Right lobe of liver (tissue), 6 donors: Measurements from ENCODE around the gene B3GLCT. TPM values are rescaled to one million over a fixed set of nuclear protein-coding genes. Genes with fewer than 3 reads are reported as not detected.

Source experiments
- ATAC-seq, 4 donors: fragments of 200-7000 bp; cut with Tn5 transposase; one replicate each; pipeline ENCODE4 v1.9.1; 2020; ENCODE audit warnings: mild to moderate bottlenecking in 4 of 4, moderate library complexity in 4 of 4
- DNase-seq, 3 donors: peaks; one replicate each; pipeline ENCODE4 v3.0.0-alpha.2; 2020
- H3K27ac ChIP-seq, 3 donors: fragments of 200-600 bp; one replicate each; pipeline ENCODE4 v1.8.0; 2022
- H3K27me3 ChIP-seq, 2 donors: fragments of 200-600 bp; one replicate each; pipeline ENCODE4 v1.8.0; 2022
- H3K36me3 ChIP-seq, 4 donors: fragments of 200-600 bp; sonication (generic) in 1 of 4; one replicate each; pipeline versions ENCODE4 v1.5.1 to v1.8.0; 2017 to 2022; ENCODE audit warnings: control low read depth in 1 of 4
- H3K4me1 ChIP-seq, 4 donors: fragments of 200-600 bp; sonication (generic) in 1 of 4; one replicate each; pipeline versions ENCODE4 v1.5.1 to v1.8.0; 2017 to 2022; ENCODE audit warnings: control low read depth in 1 of 4
- H3K4me3 ChIP-seq, 3 donors: fragments of 200-600 bp; one replicate each; pipeline ENCODE4 v1.8.0; 2022
- H3K9me3 ChIP-seq, 4 donors: fragments of 200-600 bp; sonication (generic) in 1 of 4; one replicate each; pipeline versions ENCODE4 v1.5.1 to v1.8.0; 2017 to 2022; ENCODE audit warnings: control low read depth in 1 of 4
- POLR2A ChIP-seq: fragments of 450-650 bp; IDR thresholded peaks from one replicate; pipeline ENCODE4 v1.6.1; 2017; ENCODE audit warnings: antibody characterized with exemption, mild to moderate bottlenecking
- WGBS: methylation state at CpG from one replicate; pipeline ENCODE4 v1.1.6; 2018; ENCODE audit warnings: low coverage, low lambda C conversion rate; ENCODE audit not compliant: insufficient coverage; ENCODE audit errors: missing lambda C conversion rate; 5-methylcytosine and 5-hydroxymethylcytosine counted together
- intact Hi-C, 2 donors: fragments of 100-400 bp; cut with DNase I; formaldehyde crosslinking; loops; one replicate each; pipeline versions ENCODE4 v1.11.2 to v1.14.1; 2022
- total RNA-seq, 6 experiments: library from RNA; depleted of rRNA in 2 of 6; stranded (reverse); fragments of >200 nt in 2 of 6; fragmentation: NEBNext Ultra II Directional in 3 of 6; extraction: Animal tissue kit (Norgen Biotek cat#: 25700) in 3 of 6; gene quantifications; one replicate each; pipeline versions ENCODE4 v1.1.0 to v1.2.4, GENCODE V29; 2016 to 2023
- TF ChIP-seq, protein P1 (sequence below), 4 donors: fragments of 200-600 bp in 3 of 4; fragments of 450-650 bp in 1 of 4; IDR thresholded peaks; one replicate each; pipeline versions ENCODE4 v1.5.1 to v1.8.0; 2016 to 2022; ENCODE audit warnings: antibody characterized with exemption in 4 of 4, mild to moderate bottlenecking in 2 of 4
- donor health status: DM: no; HTN: yes; CAD: no.
- donor health status: DM: no; HTN: no; CAD: no.
- donor health status: DM: no; HTN: no; CAD: no.
- donor health status: DM: no; HTN: yes; CAD: no.
- donor health status: DM: no; HTN: yes; CAD: no.

The B3GLCT gene
- total RNA-seq, 6 experiments from 2014 or later, result 2.7 to 3.6 (median 3.0) TPM

DNA sequence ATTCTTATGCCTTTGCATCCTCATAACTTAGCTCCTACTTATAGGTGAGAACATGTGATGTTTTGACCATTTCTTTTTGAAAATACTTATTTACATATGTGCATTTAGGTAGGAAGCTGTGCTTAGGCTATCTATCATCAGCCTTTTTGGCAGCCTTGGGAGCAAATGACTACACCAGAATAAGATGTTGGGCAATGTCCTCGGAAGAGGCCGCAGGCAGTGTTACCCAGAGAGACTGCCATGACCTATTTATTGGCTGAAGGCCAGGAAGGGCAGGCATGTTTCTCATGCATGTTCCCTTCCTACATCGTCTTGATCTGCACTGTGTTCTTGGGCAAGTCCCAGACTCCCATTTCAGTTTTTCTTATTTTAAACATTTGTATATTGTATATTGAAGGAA, 122.3 kb downstream of the B3GLCT start:
- H3K27me3 ChIP-seq, result no peaks in the 10 kb centered on the region
- no peak overlapping the region for H3K27ac ChIP-seq
- H3K4me3 ChIP-seq, result no peak overlapping the region
- intact Hi-C loops, result no loop called here
- no peak for ATAC-seq
- H3K9me3 ChIP-seq, result no peaks in the 10 kb centered on the region
- no peaks in the 10 kb centered on the region for H3K4me1 ChIP-seq
- no peaks in the 10 kb centered on the region for H3K36me3 ChIP-seq
- DNase-seq, result no peak
- no peak for TF ChIP-seq POLR2A
- TF ChIP-seq, protein P1, sequence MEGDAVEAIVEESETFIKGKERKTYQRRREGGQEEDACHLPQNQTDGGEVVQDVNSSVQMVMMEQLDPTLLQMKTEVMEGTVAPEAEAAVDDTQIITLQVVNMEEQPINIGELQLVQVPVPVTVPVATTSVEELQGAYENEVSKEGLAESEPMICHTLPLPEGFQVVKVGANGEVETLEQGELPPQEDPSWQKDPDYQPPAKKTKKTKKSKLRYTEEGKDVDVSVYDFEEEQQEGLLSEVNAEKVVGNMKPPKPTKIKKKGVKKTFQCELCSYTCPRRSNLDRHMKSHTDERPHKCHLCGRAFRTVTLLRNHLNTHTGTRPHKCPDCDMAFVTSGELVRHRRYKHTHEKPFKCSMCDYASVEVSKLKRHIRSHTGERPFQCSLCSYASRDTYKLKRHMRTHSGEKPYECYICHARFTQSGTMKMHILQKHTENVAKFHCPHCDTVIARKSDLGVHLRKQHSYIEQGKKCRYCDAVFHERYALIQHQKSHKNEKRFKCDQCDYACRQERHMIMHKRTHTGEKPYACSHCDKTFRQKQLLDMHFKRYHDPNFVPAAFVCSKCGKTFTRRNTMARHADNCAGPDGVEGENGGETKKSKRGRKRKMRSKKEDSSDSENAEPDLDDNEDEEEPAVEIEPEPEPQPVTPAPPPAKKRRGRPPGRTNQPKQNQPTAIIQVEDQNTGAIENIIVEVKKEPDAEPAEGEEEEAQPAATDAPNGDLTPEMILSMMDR (IDR thresholded peaks at IDR 0.05), result no peak
- WGBS, result 78% methylated on average over 3 of the region's 3 CpGs

DNA sequence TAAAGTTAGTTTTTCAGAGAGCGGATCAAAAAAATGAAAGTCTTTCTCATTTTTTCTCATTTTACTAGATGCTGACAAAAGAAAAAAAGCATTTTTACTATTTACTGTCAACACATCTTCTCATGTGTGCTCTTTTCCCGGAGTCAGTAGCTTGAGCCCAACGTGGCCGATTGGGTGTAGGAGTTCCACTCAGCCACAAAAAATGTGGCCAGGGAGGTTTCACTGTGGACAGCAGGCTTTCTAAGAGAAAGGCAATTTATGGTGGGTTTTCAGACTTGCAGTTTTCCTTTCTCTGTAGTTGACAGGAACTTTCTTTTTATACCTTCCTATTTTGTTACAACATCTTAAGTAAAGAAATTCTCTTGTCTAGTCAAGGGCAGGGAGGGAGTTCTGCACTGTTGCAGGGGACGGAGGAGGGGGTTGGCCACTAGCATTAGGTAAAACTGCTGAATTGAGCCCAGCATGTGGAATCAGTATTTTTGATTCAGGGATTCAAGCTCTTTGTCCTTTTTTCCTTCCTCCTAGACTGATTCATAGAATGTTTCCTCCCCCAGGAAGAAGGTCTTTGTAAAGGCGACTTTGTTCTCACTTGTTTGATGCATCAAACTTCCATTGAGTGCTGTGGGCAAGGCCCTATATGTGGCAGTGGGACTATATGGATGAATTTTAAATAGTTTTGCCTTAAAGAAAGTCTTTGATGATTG, 123.1 kb downstream of the B3GLCT start:
- H3K27ac ChIP-seq, result no peak overlapping the region
- intact Hi-C loops, result no loop called here
- 89% methylated on average over 6 of the region's 6 CpGs for WGBS
- ATAC-seq, result no peak
- H3K4me3 ChIP-seq, result no peak overlapping the region
- H3K27me3 ChIP-seq, result no peaks in the 10 kb centered on the region
- no peaks in the 10 kb centered on the region for H3K4me1 ChIP-seq
- TF ChIP-seq, protein P1 (IDR thresholded peaks at IDR 0.05), result no peak
- TF ChIP-seq POLR2A, result no peak
- no peak for DNase-seq
- H3K36me3 ChIP-seq, result no peaks in the 10 kb centered on the region
- no peaks in the 10 kb centered on the region for H3K9me3 ChIP-seq

DNA sequence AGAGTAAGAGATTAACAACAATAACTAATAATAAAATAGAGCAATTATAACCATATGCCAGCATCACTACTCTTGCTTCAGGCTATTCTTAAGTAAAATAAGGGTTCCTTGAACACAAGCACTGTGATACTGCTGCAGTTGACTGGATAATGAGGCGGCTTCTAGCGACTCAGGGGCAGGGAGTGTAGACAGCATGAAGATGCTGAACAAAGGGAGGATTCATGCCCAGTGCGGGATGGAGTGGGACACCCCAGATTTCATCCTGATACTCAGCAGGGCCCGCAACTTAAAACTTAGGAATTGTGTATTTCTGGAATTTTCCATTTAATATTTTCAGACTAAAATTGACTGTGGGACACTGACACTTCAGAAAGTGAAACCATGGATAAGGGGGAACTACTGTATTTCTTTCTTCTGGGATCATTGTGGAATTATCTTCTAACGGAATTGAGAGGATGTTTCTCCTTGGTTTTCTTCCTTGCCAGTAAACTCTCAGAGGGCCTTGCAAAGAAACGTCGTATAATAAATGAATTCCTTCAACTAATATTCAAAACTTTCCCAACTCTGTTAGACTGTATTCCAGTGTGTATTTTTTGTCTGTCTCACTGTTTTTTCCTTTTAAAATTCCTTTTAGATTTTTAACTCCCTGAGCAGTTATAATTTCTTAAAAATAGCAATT, 127.5 kb downstream of the B3GLCT start:
- DNase-seq (no peak), ATAC-seq (no peak)
- Histone ChIP-seq H3K4me3 (no peak overlapping the region), H3K4me1 (no peaks in the 10 kb centered on the region), H3K9me3 (no peaks in the 10 kb centered on the region), H3K27ac (no peak overlapping the region), H3K27me3 (no peaks in the 10 kb centered on the region), H3K36me3 (no peaks in the 10 kb centered on the region)
- intact Hi-C loops, result no loop called here
- TF ChIP-seq POLR2A, result no peak
- TF ChIP-seq, protein P1 (IDR thresholded peaks at IDR 0.05), result no peak
- WGBS, result 91% methylated on average over 7 of the region's 7 CpGs

DNA sequence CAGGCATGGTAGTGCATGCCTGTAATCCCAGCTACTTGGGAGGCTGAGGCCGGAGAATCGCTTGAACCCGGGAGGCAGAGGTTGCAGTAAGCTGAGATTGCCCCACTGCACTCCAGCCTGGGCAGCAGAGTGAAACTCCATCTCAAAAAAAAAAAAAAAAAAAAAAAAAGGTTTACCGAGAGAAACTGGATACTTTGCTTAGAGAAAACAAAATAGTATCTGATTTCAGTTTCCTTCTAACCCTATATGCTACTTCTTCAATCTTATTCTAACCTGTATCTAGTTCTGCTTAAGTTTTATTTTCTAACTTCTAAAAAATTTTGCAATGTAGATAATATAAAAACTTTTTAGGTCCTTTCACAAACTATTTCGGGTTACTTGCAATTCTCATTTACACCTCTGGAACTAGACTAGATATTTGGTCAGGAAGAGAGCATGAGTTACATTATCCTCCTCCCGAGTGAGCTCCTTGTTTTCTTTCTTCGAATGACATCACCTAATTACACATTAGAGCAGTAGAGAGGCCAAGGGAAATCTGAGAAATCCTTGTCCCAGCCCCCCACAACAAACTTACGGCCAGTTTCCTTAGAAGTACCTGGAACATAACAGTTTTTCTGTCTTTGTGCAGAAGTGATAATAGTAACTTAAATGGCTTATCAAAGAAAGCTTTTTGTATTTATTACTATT, 128.9 kb downstream of the B3GLCT start:
- no peak for ATAC-seq
- no peaks in the 10 kb centered on the region for H3K4me1 ChIP-seq
- no peaks in the 10 kb centered on the region for H3K9me3 ChIP-seq
- intact Hi-C loops, result no loop called here
- TF ChIP-seq, protein P1 (IDR thresholded peaks at IDR 0.05), result no peak
- no peak for TF ChIP-seq POLR2A
- no peak overlapping the region for H3K4me3 ChIP-seq
- H3K27me3 ChIP-seq, result no peaks in the 10 kb centered on the region
- DNase-seq, result no peak
- H3K36me3 ChIP-seq, result no peaks in the 10 kb centered on the region
- no peak overlapping the region for H3K27ac ChIP-seq
- whole genome bisulfite sequencing, result 89% methylated on average over 8 of the region's 8 CpGs
